HG02642 (cell line): ENCODE data around the gene RBM38.
A peak's percentile ranks its signal among the peaks of the same experiment; 100 is the strongest.
"Not testable (repeated sequence)": the region's sequence is repeated elsewhere in the genome, so short reads cannot be mapped to it uniquely, and the experiment has no call there.

Source experiments
- ATAC-seq: cut with Tn5 transposase; IDR thresholded peaks from one replicate; pipeline ENCODE4 v1.9.1; 2021; ENCODE audit warnings: mild to moderate bottlenecking; ENCODE audit not compliant: unreplicated experiment, poor library complexity

Gene RBM38

DNA sequence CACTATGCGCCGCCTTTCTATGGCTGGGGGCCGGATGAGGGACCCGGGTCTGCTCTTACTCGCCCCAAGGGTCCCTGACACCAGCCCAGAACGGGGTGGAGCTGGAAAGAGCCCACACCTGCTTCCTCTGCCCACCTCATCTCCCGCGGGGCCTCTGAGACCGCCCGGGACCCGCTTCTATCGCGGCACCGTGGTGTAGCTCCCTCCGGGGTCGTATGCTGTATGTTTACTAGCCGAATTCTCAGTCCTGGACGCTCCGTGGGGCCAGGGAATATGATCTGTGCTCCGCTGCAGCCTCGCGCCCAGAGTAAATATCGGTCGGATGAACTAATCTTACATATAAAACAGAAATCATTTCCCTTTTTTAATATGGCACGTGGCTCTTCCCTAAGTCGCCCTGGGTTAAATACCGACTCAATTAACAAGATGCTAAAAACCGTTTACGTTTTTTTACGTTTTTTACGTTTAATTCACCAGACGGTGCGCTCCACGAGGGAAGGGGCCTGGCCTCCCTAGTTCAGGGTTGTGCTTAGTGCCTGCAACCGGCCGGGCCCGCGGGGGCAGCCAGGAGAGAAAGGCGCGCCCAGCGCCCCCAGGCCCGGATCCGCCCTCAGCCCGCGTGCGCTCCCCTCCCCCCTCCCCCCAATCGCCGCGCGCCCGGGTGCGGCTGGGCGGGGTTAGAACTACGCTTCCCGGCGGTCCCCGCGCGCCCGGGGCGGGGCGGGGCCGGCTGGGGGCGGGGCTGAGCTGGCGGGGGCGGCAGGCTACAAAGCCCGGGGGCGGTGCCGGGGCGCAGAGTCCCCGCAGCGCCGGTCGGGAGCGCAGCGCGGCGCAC is at the start of gene RBM38:
TSS of gene RBM38 (plus strand) at position 793 of the 835 bp plus-strand sequence. CDS start 186 bp downstream, outside the sequence.
- ATAC-seq: peak; percentile 66

DNA sequence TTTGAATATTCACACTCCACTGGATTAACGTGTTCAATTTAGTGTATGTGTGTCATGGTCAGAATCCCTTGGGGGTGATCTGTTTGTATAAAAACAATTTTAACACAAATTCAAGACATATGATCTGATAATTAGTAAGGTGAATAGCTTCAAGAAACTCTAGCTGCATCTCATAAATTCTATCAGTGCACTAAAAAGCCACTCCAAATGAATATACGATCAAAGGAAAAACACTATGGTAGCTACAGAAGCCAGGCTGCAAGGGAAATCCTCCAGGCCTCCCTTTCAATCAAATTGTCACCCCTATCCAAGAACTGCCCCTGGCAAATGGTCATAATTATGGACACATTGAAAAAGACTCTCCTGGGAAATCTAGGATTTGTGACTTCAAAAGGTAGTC is 49.5 kb upstream of the RBM38 start:
- no peak for ATAC-seq

DNA sequence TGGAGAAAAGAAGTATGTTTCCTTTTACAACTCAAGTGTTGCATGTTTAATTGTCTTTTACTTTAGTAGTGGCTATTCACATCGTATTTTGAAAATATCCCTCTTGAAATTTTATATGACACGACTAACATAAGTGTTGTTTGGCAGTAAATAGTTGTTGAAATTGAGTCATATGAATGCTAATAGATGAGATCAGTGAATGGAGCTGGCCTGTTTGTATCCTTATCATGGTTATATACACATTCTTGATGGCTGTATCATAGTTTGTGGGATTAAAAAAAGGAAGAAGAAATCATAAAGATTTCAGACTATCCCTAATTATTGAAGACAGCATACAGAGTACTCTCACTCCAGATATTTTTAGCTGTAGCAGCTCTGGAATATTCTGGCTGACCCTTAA is 48.4 kb upstream of the RBM38 start:
- no peak for ATAC-seq

DNA sequence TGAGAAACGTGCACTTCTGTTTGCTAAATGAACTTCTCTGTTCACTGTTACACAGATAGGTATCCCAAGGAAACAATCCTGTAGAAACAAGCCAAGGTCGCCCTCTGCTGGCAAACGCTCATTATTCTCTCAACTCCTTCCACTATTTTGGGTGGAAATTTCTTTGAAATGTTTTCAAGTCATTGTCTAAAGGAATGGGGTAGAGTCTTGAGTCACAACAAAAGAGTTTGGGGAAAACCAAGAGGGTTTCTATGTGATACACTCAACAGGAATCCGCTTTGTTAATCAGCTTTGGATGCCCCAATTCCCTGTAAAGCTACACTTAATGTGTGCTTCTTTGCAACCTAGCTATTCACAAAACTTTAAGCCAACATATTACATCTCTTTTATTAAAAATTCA is 44.7 kb upstream of the RBM38 start:
- no peak for ATAC-seq

DNA sequence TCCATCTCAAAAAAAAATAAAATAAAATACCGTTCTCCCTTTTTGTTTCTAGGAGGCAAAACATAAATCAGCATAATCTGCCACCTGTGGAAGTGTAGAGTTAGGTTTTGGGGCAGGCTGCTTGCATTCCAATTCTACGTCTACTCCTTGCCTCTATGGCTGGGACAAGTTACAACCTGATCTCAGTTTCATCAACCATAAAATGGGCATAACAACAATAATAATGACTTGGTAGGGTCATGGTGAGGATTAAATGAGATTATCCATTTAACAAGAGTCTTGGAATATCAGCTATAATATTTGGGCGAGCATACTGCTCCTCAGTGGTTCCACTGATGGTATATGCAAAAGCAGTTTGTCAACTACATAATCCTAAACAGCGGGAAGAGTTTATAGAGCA is 43.8 kb upstream of the RBM38 start:
- no peak for ATAC-seq

DNA sequence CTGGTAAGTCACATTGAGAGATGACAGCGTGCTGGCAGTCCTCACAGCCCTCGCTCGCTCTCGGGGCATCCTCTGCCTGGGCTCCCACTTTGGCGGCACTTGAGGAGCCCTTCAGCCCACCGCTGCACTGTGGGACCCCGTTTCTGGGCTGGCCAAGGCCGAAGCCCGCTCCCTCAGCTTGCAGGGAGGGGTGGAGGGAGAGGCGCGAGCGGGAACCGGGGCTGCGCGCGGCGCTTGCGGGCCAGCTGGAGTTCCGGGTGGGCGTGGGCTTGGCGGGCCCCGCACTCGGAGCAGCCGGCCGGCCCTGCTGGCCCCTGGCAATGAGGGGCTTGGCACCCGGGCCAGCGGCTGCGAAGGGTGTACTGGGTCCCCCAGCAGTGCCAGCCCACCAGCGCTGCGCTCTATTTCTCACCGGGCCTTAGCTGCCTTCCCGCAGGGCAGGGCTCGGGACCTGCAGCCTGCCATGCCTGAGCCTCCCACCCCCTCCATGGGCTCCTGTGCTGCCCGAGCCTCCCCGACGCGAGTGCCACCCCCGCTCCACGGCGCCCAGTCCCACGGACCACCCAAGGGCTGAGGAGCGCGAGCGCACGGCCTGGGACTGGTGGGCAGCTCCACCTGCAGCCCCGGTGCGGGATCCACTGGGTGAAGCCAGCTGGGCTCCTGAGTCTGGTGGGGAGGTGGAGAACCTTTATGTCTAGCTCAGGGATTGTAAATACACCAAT is 42.8 kb upstream of the RBM38 start:
- ATAC-seq: not testable (repeated sequence)

DNA sequence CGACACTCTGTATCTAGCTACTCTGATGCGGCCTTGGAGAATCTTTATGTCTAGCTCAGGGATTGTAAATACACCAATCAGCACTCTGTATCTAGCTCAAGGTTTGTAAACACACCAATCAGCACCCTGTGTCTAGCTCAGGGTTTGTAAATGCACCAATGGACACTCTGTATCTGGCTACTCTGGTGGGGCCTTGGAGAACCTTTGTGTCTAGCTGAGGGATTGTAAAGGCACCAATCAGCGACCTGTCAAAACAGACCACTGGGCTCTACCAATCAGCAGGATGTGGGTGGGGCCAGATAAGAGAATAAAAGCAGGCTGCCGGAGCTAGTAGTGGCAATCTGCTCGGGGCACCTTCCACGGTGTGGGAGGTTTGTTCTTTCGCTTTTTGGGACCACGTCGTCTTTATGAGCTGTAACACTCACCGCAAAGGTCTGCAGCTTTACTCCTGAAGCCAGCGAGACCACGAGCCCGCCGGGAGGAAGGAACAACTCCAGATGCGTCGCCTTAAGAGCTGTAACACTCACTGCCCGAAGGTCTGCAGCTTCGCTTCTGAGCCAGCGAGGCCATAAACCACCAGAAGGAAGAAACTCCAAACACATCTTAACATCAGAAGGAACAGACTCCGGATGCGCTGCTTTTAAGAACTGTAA is 42.1 kb upstream of the RBM38 start:
- not testable (repeated sequence) for ATAC-seq

DNA sequence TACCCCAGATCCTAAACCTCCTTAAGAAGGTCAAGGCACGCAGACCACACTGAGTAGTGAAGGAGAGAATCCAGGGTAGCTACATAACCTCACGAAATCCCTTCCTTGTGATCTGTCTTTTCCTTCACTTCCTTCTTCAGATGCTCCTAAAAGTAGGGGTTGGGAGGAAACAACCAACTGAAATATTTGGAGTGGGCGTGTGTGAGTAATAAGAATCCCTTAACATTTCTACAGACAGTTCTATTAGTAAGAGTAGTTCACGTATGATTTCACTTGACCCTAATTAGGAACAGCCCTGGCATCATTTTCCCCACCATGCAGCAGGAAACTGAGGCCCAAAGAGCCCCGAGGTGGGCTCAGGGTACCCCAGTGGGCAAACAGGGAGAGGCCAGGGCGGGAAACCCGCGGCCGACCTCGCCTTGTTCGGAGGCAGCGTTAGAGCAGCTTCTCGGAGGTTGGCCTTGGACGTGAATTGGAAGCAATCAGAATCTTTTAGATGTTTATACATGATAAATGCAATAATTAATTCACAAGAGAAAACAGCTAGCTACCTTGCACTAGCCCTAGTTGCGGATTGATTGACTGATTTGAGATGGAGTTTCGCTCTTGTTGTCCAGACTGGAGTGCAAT is 41.0 kb upstream of the RBM38 start:
- no peak for ATAC-seq

DNA sequence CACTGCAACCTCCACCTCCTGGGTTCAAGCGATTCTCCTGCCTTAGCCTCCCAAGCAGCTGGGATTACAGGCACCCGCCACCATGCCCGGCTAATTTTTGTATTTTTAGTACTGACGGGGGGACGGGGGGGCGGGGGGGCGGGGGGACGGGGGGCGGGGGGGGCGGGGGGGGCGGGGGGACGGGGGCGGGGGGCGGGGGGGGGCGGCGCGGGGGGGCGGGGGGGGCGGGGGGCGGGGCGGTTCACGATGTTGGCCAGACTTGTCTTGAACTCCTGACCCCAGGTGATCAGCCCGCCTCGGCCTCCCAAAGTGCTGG is 40.5 kb upstream of the RBM38 start:
- not testable (repeated sequence) for ATAC-seq

DNA sequence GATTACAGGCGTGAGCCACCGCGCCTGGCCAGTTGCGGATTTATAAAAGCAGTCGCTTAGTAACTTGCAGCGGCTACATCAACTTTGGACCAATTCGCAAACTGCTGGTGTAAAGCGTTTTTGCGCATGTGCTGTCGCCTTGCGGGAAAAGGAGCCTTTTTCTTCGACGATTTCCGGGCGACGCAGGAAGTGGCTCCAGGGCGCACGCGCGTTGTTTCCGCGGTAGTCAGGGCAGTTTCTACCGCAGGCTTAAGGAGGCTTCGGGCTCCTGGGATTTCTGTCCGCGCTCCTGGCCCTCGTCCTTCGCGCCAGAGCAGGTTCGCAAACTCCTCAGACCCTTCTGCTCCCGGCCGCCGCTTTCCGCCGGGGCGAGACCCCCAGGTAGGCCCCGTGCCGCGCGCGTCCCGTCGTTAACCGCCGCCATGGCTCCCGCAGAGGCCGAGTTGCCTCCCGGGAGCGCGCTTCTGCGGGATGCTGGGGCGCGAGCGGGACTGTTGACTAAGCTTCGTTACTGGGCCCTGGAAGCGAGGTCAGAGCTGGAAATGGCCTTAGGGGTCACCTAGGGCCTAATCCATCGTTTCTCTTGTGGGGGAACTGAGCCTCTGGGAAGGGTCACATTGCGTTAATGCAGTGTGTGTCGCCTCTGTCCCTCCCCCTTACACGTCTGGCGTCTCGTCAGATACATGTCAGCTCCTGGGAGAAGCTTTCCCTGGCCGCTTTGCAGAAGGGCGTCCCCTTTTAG is 40.0 kb upstream of the RBM38 start, which contains the start of gene RAE1:
TSS of gene RAE1 (plus strand) at position 214 of the 742 bp plus-strand sequence. CDS start 2,784 bp downstream, outside the sequence.
- ATAC-seq: peak; percentile 86

DNA sequence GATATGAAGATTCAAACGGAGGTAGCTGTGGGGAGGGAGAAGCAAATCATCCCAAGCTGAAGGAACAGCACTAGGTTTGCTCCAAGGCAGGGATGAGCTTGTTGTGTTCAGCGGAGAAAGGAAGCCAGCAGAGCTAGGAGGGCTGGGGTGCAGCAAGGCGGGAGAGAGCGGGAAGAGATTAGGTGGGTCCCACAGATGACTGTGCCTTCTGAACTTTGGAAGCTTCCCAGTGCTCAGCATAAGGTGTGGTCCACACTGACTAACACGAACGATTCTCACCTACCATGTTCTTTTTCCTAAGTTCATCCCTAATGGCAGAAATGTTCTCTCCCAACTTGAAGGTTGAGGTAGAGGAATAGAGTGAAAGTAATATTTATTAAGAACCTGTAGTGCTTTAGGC is 38.9 kb upstream of the RBM38 start:
- no peak for ATAC-seq

DNA sequence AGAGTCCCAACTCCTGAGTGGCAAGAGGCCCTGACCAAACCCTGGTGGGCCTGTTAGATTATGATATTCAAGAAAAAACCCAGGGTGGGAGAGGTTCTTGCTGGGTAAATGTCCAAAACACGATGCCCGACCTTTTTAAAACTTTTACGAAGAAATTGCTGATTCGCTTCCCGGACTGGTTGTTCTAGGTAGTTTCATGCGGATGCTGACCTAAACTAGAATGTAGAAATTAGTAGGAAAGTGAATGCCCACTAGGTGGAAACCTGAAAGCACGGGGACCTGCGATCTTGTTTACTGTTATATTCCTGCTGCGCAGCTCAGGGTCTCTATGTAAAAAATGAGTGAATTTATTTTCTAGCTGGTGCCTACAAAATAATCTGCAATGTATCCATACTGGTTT is 37.8 kb upstream of the RBM38 start:
- ATAC-seq: no peak

DNA sequence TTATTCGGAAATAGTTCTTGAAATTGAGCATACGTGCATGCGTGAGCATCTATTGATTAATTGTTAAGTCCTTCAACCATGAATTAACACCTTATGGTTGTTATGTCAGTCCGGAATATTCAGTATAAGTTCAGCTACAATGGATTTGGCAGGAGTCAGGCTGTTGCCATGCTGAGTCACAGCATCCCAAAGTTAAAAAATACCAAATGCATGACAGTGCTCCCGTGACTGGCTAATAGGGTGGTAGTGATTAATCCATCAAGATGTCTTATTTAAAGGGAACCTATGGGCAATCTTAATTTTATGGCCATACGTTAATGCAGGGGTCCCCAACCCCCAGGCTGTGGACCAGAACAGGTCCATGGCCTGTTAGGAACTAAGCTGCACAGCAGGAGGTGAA is 29.7 kb upstream of the RBM38 start:
- ATAC-seq: no peak

DNA sequence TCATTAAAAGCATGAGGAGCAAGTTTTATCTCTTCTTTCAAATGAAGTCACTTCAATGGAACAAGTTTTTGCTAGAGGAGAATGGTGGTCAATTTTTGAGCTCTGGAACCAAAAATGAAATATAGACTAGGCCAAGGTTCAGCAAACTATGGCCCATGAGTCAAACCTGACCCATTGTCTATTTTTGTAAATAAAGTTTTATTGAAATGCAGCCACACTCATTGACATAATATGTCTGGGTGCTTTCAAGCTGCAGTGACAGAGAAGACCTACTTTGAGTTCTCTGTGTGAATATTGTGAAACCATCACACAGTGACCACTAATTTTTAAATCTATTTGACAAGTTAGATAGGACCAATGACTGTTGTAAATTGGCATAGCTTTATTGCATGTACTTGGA is 26.7 kb upstream of the RBM38 start:
- no peak for ATAC-seq

DNA sequence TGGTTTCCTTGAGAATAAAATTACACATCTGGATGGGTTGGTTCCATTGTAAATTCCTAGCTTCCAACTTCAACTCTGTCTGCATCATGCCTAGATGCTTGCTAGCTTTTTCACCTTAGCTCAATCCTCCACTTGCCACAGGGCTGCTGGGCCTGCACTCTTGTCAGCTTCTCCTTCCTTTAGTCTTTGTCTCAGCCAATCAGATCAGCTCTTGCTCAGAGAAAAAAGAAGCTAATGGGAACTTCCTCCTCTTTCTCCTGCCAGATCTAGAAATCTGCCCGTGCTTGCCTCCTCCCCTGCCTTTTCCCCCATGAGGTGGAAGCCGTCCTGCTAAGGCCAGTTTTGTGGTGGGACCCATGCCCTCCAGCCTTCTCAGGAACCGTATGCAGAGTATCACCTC is 21.6 kb upstream of the RBM38 start:
- no peak for ATAC-seq

DNA sequence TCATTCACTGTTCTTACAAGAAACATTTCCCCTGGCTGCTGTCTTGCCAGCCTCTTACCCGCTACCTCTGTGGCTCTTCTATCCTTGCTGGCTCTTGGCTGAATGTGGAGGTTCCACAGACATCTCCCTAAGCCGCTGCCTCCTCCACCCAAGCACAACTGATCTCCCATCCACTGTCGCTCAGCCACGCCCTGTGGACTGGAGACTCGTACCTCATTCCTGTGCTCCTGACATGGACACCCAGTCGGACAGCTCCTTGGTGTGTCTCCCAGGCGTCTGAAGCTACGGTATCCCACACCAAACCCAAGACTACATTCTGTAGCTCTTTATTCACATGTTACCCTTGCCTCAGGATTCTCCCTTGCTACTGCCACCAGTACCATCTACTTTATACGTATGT is 20.9 kb upstream of the RBM38 start:
- no peak for ATAC-seq

DNA sequence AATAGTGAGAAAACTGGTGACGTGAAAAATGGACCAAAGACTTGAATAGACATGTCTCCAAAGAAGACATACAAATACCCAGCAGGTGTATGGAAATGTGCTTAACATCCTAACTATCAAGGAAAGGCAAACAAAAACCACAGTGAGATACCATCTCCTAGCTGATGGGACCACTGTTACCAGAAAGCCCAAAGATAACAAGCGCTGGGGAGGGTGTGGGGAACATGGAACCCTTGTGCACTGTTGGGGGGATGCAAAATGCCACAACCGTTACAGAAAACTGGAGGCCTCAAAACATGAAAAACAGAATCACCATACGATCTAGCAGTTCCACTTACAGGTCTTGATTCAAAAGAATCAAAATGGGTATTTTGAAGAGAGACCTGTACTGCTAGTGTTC is 19.8 kb upstream of the RBM38 start:
- no peak for ATAC-seq

DNA sequence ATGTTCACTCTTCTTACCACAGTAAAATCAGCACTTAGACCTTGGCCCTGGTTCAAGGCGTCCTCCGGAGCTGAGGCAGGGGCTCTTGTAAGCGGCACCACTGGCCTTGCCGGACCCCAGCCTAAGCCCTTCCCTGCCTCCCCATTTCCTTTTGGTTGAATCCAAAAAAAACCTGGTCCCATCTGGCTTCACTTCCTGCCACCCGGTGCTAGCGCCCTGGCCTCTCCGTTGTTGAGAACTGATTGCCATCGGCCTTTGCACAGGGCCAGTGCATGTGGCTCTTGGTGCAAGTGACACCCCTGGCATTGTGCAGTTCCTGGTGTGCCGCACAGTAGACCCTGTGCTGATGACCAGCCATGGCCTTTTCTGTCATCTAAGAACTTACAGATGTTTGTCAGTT is 19.0 kb upstream of the RBM38 start:
- ATAC-seq: no peak

DNA sequence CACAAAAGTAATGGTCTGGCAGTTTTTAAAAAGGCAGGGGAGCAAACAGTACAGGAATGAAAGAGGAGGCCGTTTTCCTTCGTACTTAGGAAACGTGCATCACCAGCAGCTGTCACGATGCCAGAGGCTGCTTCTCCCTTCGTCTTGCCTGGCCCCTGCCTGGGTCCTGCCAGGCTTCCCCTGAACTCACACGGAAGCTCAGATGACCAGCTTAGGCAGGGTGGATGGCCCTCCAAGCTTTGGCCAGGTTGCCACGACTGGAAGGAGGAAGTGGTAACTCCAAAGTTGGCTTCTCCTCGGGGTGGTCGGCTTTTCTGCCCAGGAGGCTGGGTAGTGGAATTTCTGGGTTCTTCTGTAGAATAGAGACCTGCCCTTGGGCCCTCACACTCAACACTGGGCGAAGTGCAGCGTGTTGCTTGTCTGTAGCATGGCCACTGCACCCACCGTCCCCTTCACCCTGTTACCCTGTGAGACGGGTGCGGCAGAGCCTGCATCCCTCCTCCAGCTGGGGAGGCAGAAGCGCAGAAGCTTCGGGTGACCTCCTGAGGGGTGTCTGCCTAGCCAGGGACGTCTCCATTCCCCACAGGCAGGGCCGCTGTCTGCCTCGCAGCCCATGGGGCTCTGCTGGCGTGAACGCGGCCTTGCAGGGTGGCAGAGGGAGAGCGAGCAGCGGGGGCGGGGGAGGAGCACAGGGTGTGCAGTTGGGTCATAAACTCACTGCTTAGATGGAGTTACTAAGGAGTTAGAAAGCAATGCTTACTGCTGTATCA is 18.4 kb upstream of the RBM38 start:
- ATAC-seq: no peak
